Activated naive CD4-positive, alpha-beta T cell treated with anti-CD3 and anti-CD28 coated beads, Interleukin-2, amount 50 U/mL, for 24 hours (primary cell): ENCODE measurements around the gene VASN.

Source experiments
- H3K27ac Mint-ChIP-seq: one replicate; pipeline ENCODE4 v1.8.0; 2021; ENCODE audit warnings: mild to moderate bottlenecking, mixed read lengths
- H3K27me3 Mint-ChIP-seq: one replicate; pipeline ENCODE4 v1.8.0; 2021; ENCODE audit warnings: mixed read lengths
- H3K36me3 Mint-ChIP-seq: one replicate; pipeline ENCODE4 v1.8.0; 2021; ENCODE audit warnings: mixed read lengths
- H3K4me1 Mint-ChIP-seq: one replicate; pipeline ENCODE4 v1.8.0; 2021; ENCODE audit warnings: mixed read lengths
- H3K4me3 Mint-ChIP-seq: one replicate; pipeline ENCODE4 v1.8.0; 2021; ENCODE audit warnings: mild to moderate bottlenecking, mixed read lengths
- H3K9me3 Mint-ChIP-seq: one replicate; pipeline ENCODE4 v1.8.0; 2021; ENCODE audit warnings: mixed read lengths

VASN gene

GRCh38 chr16:4345836-4346781 lies 25.5 kb upstream of the VASN start:
- peak overlapping the region; percentile 8 for H3K27ac Mint-ChIP-seq
- no peaks in the 10 kb centered on the region for H3K9me3 Mint-ChIP-seq
- peaks cover 23% of the 10 kb centered on the region for H3K4me1 Mint-ChIP-seq
- no peak overlapping the region for H3K4me3 Mint-ChIP-seq
- no peaks in the 10 kb centered on the region for H3K27me3 Mint-ChIP-seq
- H3K36me3 Mint-ChIP-seq = no peaks in the 10 kb centered on the region

- no peak overlapping the region for H3K4me3 Mint-ChIP-seq
- H3K27me3 Mint-ChIP-seq = no peaks in the 10 kb centered on the region
- peak overlapping the region; percentile 55 for H3K27ac Mint-ChIP-seq
Measured at GRCh38 chr16:4347010-4347409, 24.6 kb upstream of the VASN start.

GRCh38 chr16:4347765-4348509 lies 23.7 kb upstream of the VASN start:
- Mint-ChIP-seq H3K36me3 (no peaks in the 10 kb centered on the region), H3K27ac (peak overlapping the region; percentile 84), H3K4me3 (peak overlapping the region; percentile 2), H3K9me3 (no peaks in the 10 kb centered on the region), H3K4me1 (peaks cover 30% of the 10 kb centered on the region), H3K27me3 (no peaks in the 10 kb centered on the region)

More at GRCh38 chr16:4347010-4347409, 24.6 kb upstream of the VASN start:
- H3K9me3 Mint-ChIP-seq = no peaks in the 10 kb centered on the region
- H3K4me1 Mint-ChIP-seq = peaks cover 30% of the 10 kb centered on the region
- H3K36me3 Mint-ChIP-seq = no peaks in the 10 kb centered on the region

- Mint-ChIP-seq H3K27ac (no peak overlapping the region), H3K9me3 (no peaks in the 10 kb centered on the region), H3K4me3 (peak overlapping the region; percentile 67), H3K36me3 (no peaks in the 10 kb centered on the region), H3K27me3 (no peaks in the 10 kb centered on the region), H3K4me1 (peaks cover 24% of the 10 kb centered on the region)
Measured at GRCh38 chr16:4349332-4349731, 22.3 kb upstream of the VASN start.

GRCh38 chr16:4350365-4350786 lies 21.3 kb upstream of the VASN start:
- H3K9me3 Mint-ChIP-seq = no peaks in the 10 kb centered on the region
- H3K27me3 Mint-ChIP-seq = no peaks in the 10 kb centered on the region
- no peaks in the 10 kb centered on the region for H3K36me3 Mint-ChIP-seq
- H3K4me3 Mint-ChIP-seq = peak overlapping the region; percentile 95
- H3K27ac Mint-ChIP-seq = peak overlapping the region; percentile 88
- H3K4me1 Mint-ChIP-seq = peaks cover 24% of the 10 kb centered on the region

GRCh38 chr16:4350787-4351659 lies 20.6 kb upstream of the VASN start, which contains the start of gene PAM16:
Gene PAM16, minus strand, starts transcription at chr16:4351321. Its CDS starts 87 bp downstream, at chr16:4351234.
- Mint-ChIP-seq H3K4me3 (peak within 1 kb of the TSS; percentile 95), H3K27ac (peak within 1 kb of the TSS; percentile 97), H3K9me3 (no peaks in the 10 kb centered on the region), H3K4me1 (peaks cover 21% of the 10 kb centered on the region), H3K27me3 (no peaks in the 10 kb centered on the region), H3K36me3 (no peaks in the 10 kb centered on the region)

- Mint-ChIP-seq H3K4me1 (peaks cover 18% of the 10 kb centered on the region), H3K27ac (peak overlapping the region; percentile 97)
Measured at GRCh38 chr16:4351880-4352279, 19.8 kb upstream of the VASN start.

GRCh38 chr16:4352843-4353242 lies 18.8 kb upstream of the VASN start:
- Mint-ChIP-seq H3K27me3 (no peaks in the 10 kb centered on the region), H3K4me3 (no peak overlapping the region), H3K36me3 (no peaks in the 10 kb centered on the region), H3K4me1 (peaks cover 13% of the 10 kb centered on the region), H3K27ac (no peak overlapping the region), H3K9me3 (no peaks in the 10 kb centered on the region)

More at GRCh38 chr16:4351880-4352279, 19.8 kb upstream of the VASN start:
- H3K36me3 Mint-ChIP-seq = no peaks in the 10 kb centered on the region
- peak overlapping the region; percentile 95 for H3K4me3 Mint-ChIP-seq
- H3K27me3 Mint-ChIP-seq = no peaks in the 10 kb centered on the region
- no peaks in the 10 kb centered on the region for H3K9me3 Mint-ChIP-seq

GRCh38 chr16:4353675-4354074 lies 18.0 kb upstream of the VASN start:
- Mint-ChIP-seq H3K27me3 (no peaks in the 10 kb centered on the region), H3K36me3 (no peaks in the 10 kb centered on the region), H3K27ac (no peak overlapping the region), H3K9me3 (no peaks in the 10 kb centered on the region), H3K4me3 (peak overlapping the region; percentile 8), H3K4me1 (peaks cover 7% of the 10 kb centered on the region)

GRCh38 chr16:4354512-4355409 lies 16.9 kb upstream of the VASN start:
- peaks cover 7% of the 10 kb centered on the region for H3K4me1 Mint-ChIP-seq
- H3K27ac Mint-ChIP-seq = no peak overlapping the region
- no peaks in the 10 kb centered on the region for H3K9me3 Mint-ChIP-seq
- no peak overlapping the region for H3K4me3 Mint-ChIP-seq
- H3K36me3 Mint-ChIP-seq = peaks cover 2% of the 10 kb centered on the region
- no peaks in the 10 kb centered on the region for H3K27me3 Mint-ChIP-seq

GRCh38 chr16:4356820-4357219 lies 14.8 kb upstream of the VASN start:
- H3K36me3 Mint-ChIP-seq = peaks cover 2% of the 10 kb centered on the region
- H3K4me1 Mint-ChIP-seq = peaks cover 1% of the 10 kb centered on the region
- H3K4me3 Mint-ChIP-seq = no peak overlapping the region
- no peaks in the 10 kb centered on the region for H3K9me3 Mint-ChIP-seq
- H3K27me3 Mint-ChIP-seq = no peaks in the 10 kb centered on the region
- no peak overlapping the region for H3K27ac Mint-ChIP-seq

GRCh38 chr16:4358236-4358635 lies 13.4 kb upstream of the VASN start:
- Mint-ChIP-seq H3K27ac (no peak overlapping the region), H3K27me3 (no peaks in the 10 kb centered on the region), H3K4me3 (no peak overlapping the region), H3K4me1 (no peaks in the 10 kb centered on the region), H3K9me3 (no peaks in the 10 kb centered on the region), H3K36me3 (peaks cover 2% of the 10 kb centered on the region)

- Mint-ChIP-seq H3K4me1 (no peaks in the 10 kb centered on the region), H3K27ac (no peak overlapping the region), H3K27me3 (no peaks in the 10 kb centered on the region), H3K9me3 (no peaks in the 10 kb centered on the region), H3K4me3 (no peak overlapping the region), H3K36me3 (peaks cover 2% of the 10 kb centered on the region)
Measured at GRCh38 chr16:4358831-4359561, 12.7 kb upstream of the VASN start.

GRCh38 chr16:4359914-4360313 lies 11.7 kb upstream of the VASN start:
- Mint-ChIP-seq H3K36me3 (peaks cover 2% of the 10 kb centered on the region), H3K27me3 (no peaks in the 10 kb centered on the region), H3K4me1 (no peaks in the 10 kb centered on the region), H3K27ac (no peak overlapping the region), H3K9me3 (no peaks in the 10 kb centered on the region), H3K4me3 (no peak overlapping the region)
